GM19468 (cell line): Measurements from ENCODE around the gene STOM.

Experiments used
- ATAC-seq: cut with Tn5 transposase; IDR thresholded peaks from one replicate; pipeline ENCODE4 v1.9.1; 2021; ENCODE audit warnings: mild to moderate bottlenecking, moderate library complexity, moderate number of reproducible peaks; ENCODE audit not compliant: unreplicated experiment; ENCODE audit errors: extremely low read depth

STOM gene

GRCh38 chr9:121323449-121324151, 46.5 kb downstream of the STOM start:
- no peak for ATAC-seq

GRCh38 chr9:121322737-121323448, 47.2 kb downstream of the STOM start:
- ATAC-seq, result no peak

GRCh38 chr9:121322037-121322736, 47.9 kb downstream of the STOM start:
- no peak for ATAC-seq

- no peak for ATAC-seq
Measured at GRCh38 chr9:121321016-121321503, 49.0 kb downstream of the STOM start.

GRCh38 chr9:121319383-121319780, 50.7 kb downstream of the STOM start:
- ATAC-seq, result no peak

GRCh38 chr9:121318631-121319382, 51.2 kb downstream of the STOM start:
- ATAC-seq, result no peak

GRCh38 chr9:121317737-121318630, 52.1 kb downstream of the STOM start:
- ATAC-seq, result no peak

- no peak for ATAC-seq
Measured at GRCh38 chr9:121316852-121317373, 53.1 kb downstream of the STOM start.

- ATAC-seq, result no peak
Measured at GRCh38 chr9:121316378-121316777, 53.7 kb downstream of the STOM start.

- no peak for ATAC-seq
Measured at GRCh38 chr9:121313458-121314152, 56.4 kb downstream of the STOM start.

GRCh38 chr9:121312169-121312568, 57.9 kb downstream of the STOM start:
- ATAC-seq, result no peak

GRCh38 chr9:121310571-121310970, 59.5 kb downstream of the STOM start:
- ATAC-seq, result no peak

- no peak for ATAC-seq
Measured at GRCh38 chr9:121309833-121310425, 60.1 kb downstream of the STOM start.

- ATAC-seq, result no peak
Measured at GRCh38 chr9:121309171-121309570, 60.9 kb downstream of the STOM start.

- no peak for ATAC-seq
Measured at GRCh38 chr9:121308765-121309164, 61.3 kb downstream of the STOM start.

GRCh38 chr9:121307976-121308375, 62.1 kb downstream of the STOM start:
- no peak for ATAC-seq

- ATAC-seq, result no peak
Measured at GRCh38 chr9:121305269-121305994, 64.6 kb downstream of the STOM start.

GRCh38 chr9:121304707-121305106, 65.3 kb downstream of the STOM start:
- ATAC-seq, result no peak
